Measurements from ENCODE around the gene CHST13.

CHST13 gene

DNA sequence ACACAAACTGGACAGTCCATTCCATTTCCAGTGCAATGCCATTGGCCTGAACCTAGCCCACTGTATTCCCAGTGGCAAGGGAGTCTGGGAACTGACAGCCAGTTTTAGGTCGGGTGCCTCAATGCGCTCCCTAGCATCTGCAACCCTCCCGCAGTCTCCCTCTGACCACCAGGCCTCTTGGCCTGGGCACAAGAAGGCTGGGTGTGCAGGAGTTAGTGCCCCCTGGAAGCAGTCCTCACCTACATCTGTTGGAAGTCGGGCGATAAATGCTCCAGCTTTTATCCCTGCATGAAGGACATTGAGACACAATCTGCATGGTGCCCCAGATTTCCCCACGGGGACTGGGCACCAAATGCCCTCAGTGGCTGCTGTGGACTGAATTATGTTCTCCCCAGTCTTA, 22.1 kb downstream of the CHST13 start:
- no peak overlapping the region for H3K4me3 Mint-ChIP-seq
- peaks cover 15% of the 10 kb centered on the region for H3K27me3 Mint-ChIP-seq (ENCODE audit: low read depth)
- TF ChIP-seq, protein P1, sequence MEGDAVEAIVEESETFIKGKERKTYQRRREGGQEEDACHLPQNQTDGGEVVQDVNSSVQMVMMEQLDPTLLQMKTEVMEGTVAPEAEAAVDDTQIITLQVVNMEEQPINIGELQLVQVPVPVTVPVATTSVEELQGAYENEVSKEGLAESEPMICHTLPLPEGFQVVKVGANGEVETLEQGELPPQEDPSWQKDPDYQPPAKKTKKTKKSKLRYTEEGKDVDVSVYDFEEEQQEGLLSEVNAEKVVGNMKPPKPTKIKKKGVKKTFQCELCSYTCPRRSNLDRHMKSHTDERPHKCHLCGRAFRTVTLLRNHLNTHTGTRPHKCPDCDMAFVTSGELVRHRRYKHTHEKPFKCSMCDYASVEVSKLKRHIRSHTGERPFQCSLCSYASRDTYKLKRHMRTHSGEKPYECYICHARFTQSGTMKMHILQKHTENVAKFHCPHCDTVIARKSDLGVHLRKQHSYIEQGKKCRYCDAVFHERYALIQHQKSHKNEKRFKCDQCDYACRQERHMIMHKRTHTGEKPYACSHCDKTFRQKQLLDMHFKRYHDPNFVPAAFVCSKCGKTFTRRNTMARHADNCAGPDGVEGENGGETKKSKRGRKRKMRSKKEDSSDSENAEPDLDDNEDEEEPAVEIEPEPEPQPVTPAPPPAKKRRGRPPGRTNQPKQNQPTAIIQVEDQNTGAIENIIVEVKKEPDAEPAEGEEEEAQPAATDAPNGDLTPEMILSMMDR (IDR thresholded peaks at IDR 0.05; ENCODE audit: unreplicated experiment in 3 of 3): no peak
- peaks cover 14% of the 10 kb centered on the region for H3K4me1 Mint-ChIP-seq
- no peak overlapping the region for H3K27ac Mint-ChIP-seq
- no peaks in the 10 kb centered on the region for H3K36me3 Mint-ChIP-seq (ENCODE audit: low read depth)
- H3K9me3 Mint-ChIP-seq: no peaks in the 10 kb centered on the region

DNA sequence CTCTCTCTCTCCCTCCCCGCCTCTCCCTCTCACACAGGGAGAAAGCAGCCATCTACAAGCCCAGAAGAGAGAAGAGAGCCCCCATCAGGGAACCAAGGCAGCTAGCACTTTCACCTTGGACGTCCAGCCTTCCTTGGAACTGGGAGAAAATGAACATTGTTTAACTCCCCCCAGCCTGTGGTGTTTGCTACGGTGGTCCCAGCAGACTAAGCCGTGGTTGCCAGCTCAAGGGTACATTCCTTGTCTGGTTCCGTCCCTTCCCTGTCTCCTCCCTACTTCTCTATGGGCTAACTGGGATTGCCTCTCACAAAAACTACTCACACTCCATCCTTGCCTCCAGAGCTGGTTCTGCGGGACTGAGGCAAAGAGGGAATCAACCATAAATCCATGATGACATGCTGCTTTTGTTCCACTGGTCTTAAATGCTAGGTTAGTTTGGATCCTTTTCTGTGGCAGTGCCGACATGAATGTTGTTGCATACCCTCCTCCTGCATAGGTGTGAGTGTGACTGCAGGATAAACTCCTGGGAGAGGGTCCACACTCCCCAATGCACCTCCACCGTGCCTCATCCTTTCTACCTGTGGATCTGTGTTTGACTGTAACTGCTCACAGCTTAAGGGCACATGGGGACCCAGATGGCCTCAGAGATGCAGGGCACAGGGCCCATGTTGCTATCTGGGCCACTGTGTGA, 22.7 kb downstream of the CHST13 start:
- H3K9me3 Mint-ChIP-seq: no peaks in the 10 kb centered on the region
- H3K4me1 Mint-ChIP-seq: peaks cover 16% of the 10 kb centered on the region
- no peaks in the 10 kb centered on the region for H3K36me3 Mint-ChIP-seq (ENCODE audit: low read depth)
- TF ChIP-seq, protein P1 (IDR thresholded peaks at IDR 0.05; ENCODE audit: unreplicated experiment in 3 of 3): no peak
- H3K4me3 Mint-ChIP-seq: no peak overlapping the region
- H3K27me3 Mint-ChIP-seq (ENCODE audit: low read depth): peaks cover 11% of the 10 kb centered on the region
- H3K27ac Mint-ChIP-seq: no peak overlapping the region

DNA sequence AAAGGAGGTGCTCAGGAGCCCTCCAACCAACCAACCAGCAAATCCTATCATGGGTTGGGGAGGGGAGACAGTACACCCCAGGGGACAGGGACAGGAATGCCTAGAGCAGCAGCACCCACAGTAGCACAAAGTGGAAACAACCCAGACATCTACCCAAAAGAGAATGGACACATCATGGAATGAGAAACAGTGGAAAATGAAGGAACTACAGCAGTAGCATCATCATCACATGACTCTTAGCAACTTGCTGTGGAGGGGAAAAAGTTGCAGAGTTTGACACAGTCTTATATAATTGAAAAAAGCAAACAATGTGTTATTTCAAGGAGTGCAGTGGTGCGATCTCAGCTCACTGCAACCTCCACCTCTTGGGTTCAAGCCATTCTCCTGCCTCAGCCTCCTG, 23.8 kb downstream of the CHST13 start:
- Mint-ChIP-seq H3K4me3 (no peak overlapping the region), H3K27ac (no peak overlapping the region), H3K4me1 (peaks cover 16% of the 10 kb centered on the region), H3K27me3 (ENCODE audit: low read depth) (peaks cover 11% of the 10 kb centered on the region), H3K9me3 (no peaks in the 10 kb centered on the region), H3K36me3 (ENCODE audit: low read depth) (no peaks in the 10 kb centered on the region)
- TF ChIP-seq, protein P1 (IDR thresholded peaks at IDR 0.05; ENCODE audit: unreplicated experiment in 3 of 3): no peak

DNA sequence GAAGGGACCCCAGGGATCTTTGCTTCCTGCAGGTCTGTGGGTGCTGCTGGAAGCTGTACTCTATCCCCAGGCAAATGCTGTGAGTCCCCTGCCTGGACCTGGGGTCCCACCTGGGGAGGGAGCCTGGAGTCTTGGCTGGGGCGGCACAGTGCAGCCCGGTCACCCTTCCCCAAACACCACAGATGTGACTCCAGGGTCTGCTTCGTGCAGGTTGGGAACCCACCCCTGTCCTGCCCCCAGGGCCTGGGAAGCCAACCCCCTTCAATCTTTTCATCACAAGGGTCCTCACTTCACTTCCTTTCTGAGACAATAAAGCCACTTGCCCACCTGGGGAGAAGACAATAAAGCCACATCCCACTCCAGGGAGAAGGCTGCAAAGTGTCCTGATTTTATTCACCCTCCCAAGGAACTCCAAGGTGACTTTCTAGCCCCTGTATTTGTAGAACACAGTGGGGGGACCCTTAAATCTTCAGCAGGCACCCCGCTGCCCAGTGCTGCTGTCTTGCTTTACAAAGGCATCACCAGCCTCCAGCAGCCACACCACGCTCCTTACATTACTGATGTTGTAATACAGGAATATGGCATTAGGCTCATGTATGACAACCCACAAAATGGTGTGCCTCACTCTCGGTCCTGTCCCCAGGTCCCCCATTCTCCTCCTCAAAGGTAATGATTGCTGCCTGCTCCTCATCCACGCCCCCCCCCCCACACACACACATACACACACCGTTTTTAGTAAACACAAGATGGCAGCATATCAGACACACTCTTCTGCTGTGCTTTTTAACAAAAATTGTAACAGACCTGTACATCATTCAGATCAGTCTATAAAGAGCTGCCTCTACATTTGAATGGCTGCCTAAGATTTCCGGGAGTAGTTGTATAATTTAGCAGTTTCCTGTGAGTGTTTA, 24.9 kb downstream of the CHST13 start:
- Mint-ChIP-seq H3K4me3 (no peak overlapping the region), H3K9me3 (no peaks in the 10 kb centered on the region), H3K27me3 (ENCODE audit: low read depth) (peaks cover 11% of the 10 kb centered on the region), H3K27ac (no peak overlapping the region), H3K4me1 (peaks cover 12% of the 10 kb centered on the region), H3K36me3 (ENCODE audit: low read depth) (no peaks in the 10 kb centered on the region)
- TF ChIP-seq, protein P1 (IDR thresholded peaks at IDR 0.05; ENCODE audit: unreplicated experiment in 3 of 3): no peak

DNA sequence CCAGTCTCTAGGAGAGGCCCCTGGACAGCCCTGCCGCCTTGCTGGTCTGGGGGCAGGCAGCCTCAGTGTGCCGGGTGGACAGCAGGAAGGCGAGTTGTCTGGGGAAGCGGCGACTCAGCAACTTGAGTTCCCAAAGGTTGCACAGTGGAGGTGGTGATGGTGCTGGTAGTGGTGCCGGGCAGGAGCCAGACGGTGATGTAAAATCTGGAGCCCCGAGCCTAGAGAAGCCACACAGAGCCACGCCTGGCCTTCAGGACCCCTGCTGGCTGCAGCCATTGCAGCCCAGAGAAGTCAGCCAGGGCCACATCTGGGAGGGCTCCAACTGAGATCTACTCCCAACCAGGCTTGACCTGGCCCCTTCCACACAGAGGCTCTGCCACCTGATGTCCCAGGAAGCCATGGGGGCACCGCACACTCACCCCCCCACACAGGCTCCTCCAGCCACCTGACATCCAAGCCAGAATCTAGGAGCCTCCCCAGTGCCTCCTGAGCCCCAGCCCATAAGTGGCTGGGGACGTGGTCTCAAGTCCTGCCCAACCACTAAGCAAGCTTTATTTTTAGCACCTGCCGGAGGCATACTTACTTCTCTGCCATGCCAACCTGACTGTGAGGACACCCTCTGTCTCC, 26.0 kb downstream of the CHST13 start:
- Mint-ChIP-seq H3K9me3 (no peaks in the 10 kb centered on the region), H3K27me3 (ENCODE audit: low read depth) (peaks cover 11% of the 10 kb centered on the region), H3K27ac (no peak overlapping the region), H3K4me3 (no peak overlapping the region), H3K36me3 (ENCODE audit: low read depth) (no peaks in the 10 kb centered on the region), H3K4me1 (peaks cover 13% of the 10 kb centered on the region)
- TF ChIP-seq, protein P1 (IDR thresholded peaks at IDR 0.05; ENCODE audit: unreplicated experiment in 3 of 3): no peak
